HG02623 (cell line): ENCODE measurements around the gene OR1D5.
"Not testable (repeated sequence)": the region's sequence is repeated elsewhere in the genome, so short reads cannot be mapped to it uniquely, and the experiment has no call there.

ENCODE experiments used
- ATAC-seq: cut with Tn5 transposase; IDR thresholded peaks from one replicate; pipeline ENCODE4 v1.9.1; 2021; ENCODE audit warnings: moderate library complexity; ENCODE audit not compliant: unreplicated experiment

Gene OR1D5

GRCh38 chr17:3032258-3033247, 30.9 kb downstream of the OR1D5 start:
- ATAC-seq = no peak

GRCh38 chr17:3030852-3031470, 32.4 kb downstream of the OR1D5 start:
- ATAC-seq = not testable (repeated sequence)

GRCh38 chr17:3030096-3030495, 33.3 kb downstream of the OR1D5 start:
- no peak for ATAC-seq

DNA sequence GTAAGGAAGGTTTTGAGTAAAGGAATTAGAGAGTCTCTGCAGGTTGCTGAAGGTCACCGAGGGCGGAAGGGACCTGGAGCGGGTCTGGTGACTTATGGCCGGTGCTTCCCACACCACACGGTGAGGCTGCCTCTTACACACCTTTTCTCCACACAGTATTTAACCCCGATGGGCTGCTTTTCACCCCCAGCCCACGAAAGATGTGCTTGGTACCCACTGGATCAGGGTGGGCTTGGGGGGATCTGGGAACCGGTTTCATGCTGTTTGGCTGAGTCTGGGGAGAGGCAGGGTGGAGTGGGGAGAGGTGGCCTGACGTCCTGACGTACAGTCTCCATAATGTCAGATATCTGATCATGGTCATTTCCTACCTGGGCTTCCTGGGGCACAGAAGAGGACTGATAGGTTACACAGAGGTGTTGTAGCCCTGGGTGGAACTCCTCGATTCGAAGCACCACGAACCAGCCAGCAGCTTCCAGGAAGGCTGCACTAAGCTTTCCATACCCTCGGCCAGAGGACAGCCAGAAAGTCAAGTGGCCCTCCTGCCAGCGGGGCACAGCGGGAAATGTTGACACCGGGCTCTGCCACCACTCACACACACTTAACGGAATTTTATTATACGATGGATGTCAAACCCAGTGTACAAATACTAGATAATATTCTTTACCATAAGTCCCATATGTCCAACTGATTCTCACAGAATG, 34.0 kb downstream of the OR1D5 start:
- ATAC-seq = no peak

DNA sequence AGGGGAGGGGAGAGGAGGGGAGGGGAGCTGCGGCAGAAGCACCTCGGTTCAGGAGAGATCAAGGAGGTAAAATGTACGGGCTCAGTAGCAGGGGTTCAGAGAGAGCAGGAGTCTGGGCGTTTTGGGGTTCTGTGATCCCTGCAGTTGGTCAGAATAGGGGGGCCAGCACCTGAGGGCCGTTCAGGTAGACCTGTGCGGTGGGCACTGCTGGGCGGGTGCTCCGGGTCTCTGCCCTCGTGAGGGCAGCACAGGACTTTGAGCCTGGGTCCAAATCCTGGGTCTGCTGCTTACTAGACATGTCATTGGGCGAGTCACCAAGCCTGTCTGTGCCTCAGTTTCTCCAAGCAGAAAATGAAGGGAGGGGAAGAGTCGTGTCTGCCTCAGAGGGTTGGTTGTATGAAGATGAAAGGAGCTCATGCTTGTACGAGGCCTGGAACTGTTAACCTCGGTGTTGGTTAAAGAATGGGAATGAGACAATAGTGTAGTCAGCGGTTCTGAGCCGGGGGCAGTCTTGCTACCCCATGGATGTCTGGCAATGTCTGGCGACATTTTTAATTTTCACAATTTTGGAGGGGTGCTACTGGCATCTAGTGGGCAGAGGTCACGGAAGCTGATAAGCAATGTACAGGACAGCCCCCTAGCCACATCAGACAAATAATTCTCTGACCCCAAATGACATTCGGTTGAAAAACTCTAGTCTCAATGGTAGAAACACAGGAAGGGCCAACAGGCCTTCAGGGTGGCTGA, 35.4 kb downstream of the OR1D5 start:
- ATAC-seq = no peak

DNA sequence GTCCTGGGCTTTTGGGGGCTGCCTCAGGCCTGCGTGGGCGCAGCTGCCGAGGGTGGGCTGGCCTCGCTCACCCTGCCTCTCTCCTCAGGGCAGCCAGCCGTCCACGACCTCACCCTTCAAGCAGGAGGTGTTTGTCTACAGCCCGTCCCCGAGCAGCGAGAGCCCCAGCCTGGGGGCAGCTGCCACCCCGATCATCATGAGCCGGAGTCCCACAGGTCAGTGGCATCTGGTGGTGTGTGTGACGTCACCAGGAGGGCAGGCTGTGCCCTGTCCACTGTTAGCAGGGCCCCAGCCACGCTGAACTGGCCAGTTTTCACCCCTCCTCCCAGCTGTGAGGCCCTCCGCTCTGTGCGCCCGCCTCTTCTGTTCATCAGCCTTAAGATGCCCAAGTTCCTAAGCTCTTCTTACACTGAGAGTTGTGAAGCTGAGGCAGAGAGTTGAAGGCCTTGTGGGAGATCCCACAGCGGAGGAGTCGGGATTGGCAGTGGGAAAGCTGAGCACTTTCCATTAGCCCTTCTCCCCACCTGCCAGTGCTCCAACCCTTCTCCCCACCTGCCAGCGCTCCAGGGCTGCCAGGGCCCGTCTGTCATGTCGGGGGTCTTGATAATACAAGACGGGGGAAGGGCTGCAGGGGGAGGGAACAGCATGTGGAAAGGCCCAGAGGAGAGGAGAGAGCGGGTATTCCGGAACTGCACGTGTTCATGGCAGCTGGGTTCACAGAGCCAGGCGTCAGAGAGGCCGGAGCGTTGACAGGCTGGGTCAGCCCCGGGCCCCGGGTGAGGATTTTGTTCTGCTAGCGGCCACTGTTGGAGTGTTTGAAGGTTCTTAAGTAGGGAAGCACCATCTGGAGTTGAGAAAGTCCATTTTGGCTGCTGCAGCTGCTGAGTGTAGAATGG, 36.3 kb downstream of the OR1D5 start:
- no peak for ATAC-seq

DNA sequence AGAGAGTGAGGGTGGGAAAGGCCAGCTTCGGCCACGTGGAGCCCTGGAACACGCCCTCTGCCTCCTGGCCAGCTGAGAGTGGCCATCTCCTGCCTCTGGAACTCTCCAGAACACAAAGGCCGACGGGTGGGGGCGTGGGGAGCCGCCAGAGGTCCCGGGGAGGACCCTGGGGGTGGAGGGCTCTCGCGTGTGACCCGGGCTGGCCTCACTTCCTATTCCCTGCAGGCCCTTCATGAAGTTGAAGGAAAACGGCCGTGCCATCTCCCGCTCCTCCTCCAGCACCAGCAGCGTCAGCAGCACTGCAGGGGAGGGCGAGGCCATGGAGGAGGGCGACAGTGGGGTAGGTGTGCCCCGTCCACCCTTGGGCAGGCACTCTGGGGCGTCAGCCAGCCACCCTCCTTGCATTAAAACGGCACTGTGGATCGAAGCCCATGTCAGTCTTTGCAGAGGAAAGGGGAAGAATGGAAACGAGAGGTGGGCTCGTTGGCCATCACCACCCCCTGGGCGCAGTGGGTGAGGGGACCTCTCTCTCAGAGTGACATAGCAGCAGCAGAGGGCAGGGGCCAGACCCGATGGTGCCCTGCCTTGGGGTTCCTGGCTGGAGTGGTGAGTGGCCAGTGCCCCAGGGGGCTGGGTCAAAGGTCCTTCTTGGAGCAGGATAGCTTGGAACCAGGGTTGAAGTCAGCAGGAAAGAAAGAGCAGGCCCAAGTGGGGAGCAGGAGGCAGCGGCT, 37.1 kb downstream of the OR1D5 start:
- no peak for ATAC-seq

- ATAC-seq = no peak
Observed at GRCh38 chr17:3025421-3026124, 37.8 kb downstream of the OR1D5 start.

- no peak for ATAC-seq
Observed at GRCh38 chr17:3024346-3024745, 39.1 kb downstream of the OR1D5 start.

GRCh38 chr17:3022197-3022596, 41.2 kb downstream of the OR1D5 start:
- no peak for ATAC-seq

- no peak for ATAC-seq
Observed at GRCh38 chr17:3020381-3020780, 43.0 kb downstream of the OR1D5 start.

DNA sequence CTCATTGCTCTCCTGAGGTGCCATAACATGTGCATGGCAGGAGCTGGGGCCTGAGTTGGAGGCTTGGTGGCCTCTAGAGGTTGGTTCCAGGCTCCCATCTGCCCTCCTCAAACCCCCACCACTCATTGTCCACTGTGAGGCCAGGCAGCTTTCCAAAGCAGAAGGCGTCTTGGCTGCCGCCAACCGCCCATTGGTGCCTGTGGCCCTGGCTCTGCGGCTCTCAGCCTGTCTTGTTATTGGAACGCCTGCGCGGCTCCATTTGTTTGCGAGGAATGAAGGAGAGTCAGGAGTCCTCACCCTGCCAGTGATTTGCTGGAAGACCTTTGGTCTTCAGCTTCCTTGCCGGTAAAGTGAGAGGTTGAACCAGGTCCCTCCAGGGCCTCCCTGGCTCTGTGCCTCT, 43.6 kb downstream of the OR1D5 start:
- ATAC-seq = no peak

DNA sequence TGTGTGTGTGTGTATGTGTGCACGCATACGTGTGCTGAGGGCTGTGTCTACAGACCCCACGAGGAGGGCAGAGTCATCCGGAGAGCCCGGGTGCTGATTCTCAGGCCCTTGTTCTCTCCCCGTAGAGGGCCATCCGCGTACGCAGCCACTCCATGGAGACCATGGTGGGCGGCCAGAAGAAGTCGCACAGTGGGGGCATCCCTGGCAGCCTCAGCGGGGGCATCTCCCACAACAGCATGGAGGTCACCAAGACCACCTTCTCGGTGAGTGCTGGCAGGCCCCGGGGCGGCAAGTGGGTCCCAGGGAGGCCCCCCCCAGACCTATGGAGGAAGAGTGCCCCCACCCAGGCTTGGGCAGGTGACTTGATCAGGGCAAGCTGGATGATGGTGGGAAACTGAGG, 45.5 kb downstream of the OR1D5 start:
- ATAC-seq = no peak

DNA sequence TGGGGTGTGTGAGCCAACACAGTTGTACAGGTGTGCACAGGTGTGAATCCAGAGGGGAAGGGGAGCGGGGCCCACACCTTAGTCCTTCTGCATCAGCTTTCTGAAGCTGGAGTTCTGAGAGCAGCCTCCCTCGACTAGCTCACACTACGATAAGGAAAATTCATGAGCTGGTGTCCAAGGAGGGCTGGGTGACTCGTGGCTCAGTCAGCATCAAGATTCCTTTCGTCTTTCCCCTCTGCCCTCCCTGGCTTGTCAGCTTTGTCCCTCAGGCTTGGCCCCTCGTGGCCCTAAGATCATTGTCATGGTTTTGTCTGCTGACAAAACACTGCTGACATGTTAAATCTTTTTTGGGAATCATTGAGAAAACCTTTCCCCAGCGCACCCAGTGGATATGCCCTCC, 47.5 kb downstream of the OR1D5 start:
- ATAC-seq = no peak

GRCh38 chr17:3012926-3013581, 50.4 kb downstream of the OR1D5 start:
- no peak for ATAC-seq
